GM21367 (cell line): Measurements from ENCODE around the gene GADD45B.
"Not testable (repeated sequence)": the region's sequence is repeated elsewhere in the genome, so short reads cannot be mapped to it uniquely, and the experiment has no call there.

Source experiments
- ATAC-seq: cut with Tn5 transposase; IDR thresholded peaks from one replicate; pipeline ENCODE4 v1.9.1; 2021; ENCODE audit not compliant: unreplicated experiment

GADD45B gene

GRCh38 chr19:2468596-2468995 lies 7.3 kb upstream of the GADD45B start:
- ATAC-seq, result no peak

- no peak for ATAC-seq
These were observed 6.6 kb upstream of the GADD45B start for GRCh38 chr19:2469102-2469914.

- ATAC-seq, result not testable (repeated sequence)
These were observed 6.1 kb upstream of the GADD45B start for GRCh38 chr19:2469915-2470200.

GRCh38 chr19:2474232-2475017 lies 1.5 kb upstream of the GADD45B start:
- ATAC-seq, result peak; percentile 21

- ATAC-seq, result no peak
These were observed 767 bp upstream of the GADD45B start for GRCh38 chr19:2475018-2475701.

- ATAC-seq, result peak; percentile 5
These were observed 669 bp downstream of the GADD45B start for GRCh38 chr19:2476451-2477140.

- no peak for ATAC-seq
These were observed 1.3 kb downstream of the GADD45B start for GRCh38 chr19:2477141-2477710.

- ATAC-seq, result no peak
These were observed 1.8 kb downstream of the GADD45B start for GRCh38 chr19:2477732-2478191.

- no peak for ATAC-seq
These were observed 2.4 kb downstream of the GADD45B start for GRCh38 chr19:2478278-2478755.

GRCh38 chr19:2478756-2479555 lies 3.0 kb downstream of the GADD45B start:
- no peak for ATAC-seq

- ATAC-seq, result no peak
These were observed 3.7 kb downstream of the GADD45B start for GRCh38 chr19:2479556-2480194.

- ATAC-seq, result no peak
These were observed 5.5 kb downstream of the GADD45B start for GRCh38 chr19:2481466-2481865.

- ATAC-seq, result no peak
These were observed 6.6 kb downstream of the GADD45B start for GRCh38 chr19:2482354-2483038.

GRCh38 chr19:2483084-2483483 lies 7.2 kb downstream of the GADD45B start:
- no peak for ATAC-seq

- no peak for ATAC-seq
These were observed 7.7 kb downstream of the GADD45B start for GRCh38 chr19:2483484-2484151.

GRCh38 chr19:2484178-2484937 lies 8.4 kb downstream of the GADD45B start:
- ATAC-seq, result no peak

GRCh38 chr19:2485428-2485827 lies 9.5 kb downstream of the GADD45B start:
- ATAC-seq, result no peak
